HG02763 (cell line): ENCODE measurements around the gene TRIP10.
"Not testable (repeated sequence)": the region's sequence is repeated elsewhere in the genome, so short reads cannot be mapped to it uniquely, and the experiment has no call there.

Experiments
- ATAC-seq: cut with Tn5 transposase; IDR thresholded peaks from one replicate; pipeline ENCODE4 v1.9.1; 2021; ENCODE audit warnings: mild to moderate bottlenecking, moderate library complexity; ENCODE audit not compliant: unreplicated experiment

The TRIP10 gene

DNA sequence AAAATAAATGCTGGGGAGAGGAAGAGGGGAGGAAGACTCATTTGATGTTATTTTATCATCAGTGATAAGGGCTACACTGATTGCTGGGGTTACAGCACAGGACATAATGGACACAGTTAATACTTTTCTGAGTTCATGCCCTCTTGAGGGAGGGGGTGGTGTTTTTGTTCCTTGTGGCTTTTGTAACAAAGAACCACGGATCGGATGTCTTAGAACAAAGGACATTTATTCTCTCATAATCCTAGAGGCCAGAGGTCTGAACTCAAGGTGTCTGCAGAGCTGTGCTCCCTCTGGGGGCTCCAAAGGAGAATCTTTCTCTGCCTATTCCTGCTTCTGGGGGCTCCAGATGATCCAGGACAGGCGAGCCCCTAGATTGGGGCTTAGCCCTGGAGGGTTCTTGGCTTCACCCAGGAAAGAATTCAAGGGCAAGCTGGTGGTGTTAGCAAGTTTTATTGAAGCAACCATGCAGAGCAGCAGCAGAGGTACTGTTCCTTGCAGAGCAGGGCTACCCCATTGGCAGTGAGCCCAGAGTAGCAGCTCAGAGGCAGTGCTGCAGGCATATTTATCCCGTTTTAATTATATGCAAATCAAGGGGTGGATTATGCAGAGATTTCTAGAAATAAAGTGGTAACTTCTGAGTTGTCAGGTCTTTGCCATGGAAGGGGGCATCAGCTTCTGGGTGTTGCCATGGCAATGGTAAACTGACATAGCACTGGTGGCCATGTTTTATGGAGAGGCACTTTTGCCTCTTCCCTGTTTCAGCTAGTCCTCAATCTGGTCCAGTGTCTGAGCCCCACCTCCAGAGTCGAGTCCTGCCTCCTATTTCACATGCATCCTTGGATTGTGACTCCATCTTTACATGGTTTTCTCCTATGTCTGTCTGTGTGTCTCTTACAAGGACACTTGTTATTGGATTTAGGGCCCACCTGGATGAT lies 51.0 kb downstream of the TRIP10 start:
- no peak for ATAC-seq

DNA sequence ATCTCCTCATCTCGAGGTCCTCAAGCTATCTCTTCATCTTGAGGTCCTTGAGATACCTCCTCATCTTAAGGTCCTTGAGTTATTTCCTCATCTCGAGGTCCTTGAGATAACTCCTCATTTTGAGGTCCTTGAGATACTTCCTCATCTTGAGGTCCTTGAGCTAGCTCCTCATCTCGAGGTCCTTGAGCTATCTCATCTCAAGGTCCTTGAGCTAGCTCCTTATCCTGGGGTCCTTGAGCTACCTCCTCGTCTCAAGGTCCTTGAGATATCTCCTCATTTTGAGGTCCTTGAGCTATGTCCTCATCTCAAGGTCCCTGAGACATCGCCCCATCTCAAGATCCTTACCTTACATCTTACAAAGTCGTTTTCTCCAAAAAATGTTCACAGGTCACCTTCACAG lies 51.8 kb downstream of the TRIP10 start:
- no peak for ATAC-seq

DNA sequence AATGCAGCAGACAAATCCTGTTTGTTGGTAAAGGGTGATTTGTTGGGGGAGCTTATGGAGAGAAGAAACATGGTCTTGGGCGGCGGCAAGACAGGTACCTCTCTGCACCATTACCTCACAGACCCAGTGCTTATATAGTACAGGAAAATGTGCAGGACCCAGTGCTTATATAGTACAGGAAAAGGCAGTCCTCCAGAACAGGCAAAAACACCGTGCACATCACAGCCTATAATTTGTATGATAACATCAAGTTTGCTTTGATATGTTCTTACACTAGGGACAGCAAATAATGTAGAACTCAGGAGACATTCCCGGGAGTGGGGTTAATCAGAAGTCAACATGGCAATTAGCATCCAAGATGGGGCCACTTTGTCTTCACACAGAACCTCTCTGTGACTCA lies 53.9 kb downstream of the TRIP10 start:
- no peak for ATAC-seq

DNA sequence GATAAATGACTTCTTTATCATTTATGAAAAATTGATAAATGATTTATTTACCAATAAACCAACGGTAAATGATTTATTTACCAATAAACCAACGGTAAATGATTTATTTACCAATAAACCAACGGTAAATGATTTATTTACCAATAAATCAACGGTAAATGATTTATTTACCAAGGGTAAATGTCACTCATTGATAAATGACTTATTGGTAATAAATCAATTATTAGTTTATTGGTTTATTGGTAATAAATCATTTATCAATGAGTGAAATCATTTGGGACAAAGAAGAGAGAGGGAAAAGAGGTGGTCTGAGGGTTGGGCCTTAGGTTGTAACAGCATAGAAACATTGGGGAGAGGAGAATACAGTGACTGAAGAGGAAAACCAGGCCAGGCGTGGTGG lies 54.5 kb downstream of the TRIP10 start:
- no peak for ATAC-seq

DNA sequence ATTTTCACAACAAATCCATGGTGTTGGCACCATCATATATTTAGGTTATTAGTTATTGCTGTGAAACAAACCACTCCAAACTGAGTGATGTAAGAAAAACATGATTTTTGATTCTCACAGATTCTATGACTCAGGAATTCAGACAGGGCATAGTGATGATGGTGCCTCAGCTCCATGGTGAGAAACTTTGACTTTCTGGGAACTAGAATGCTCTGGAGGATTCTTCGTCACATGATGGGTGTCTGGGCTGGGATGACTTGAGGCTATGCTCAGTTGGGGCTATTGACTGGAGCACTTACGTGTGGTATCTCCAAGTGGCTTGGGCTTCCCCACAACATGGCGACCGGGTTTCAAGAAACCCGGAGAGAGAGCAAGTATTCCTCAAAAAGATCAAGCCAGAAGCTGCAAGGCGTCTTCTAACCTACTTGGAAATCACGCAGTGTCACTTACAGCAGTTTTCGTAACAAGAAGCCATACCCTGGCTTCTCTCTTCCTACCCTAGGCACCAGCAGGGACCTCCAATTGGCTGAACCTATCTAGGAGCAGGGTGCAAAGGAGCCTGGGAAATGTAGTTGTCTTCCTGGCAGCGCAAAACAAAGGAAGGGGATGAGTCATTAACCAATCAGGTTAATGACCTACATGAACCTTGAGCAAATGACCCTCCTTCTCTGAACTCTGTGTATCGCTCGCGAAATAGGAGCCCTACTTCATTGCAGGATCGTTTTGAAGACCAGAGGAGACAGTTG lies 55.4 kb downstream of the TRIP10 start:
- no peak for ATAC-seq

DNA sequence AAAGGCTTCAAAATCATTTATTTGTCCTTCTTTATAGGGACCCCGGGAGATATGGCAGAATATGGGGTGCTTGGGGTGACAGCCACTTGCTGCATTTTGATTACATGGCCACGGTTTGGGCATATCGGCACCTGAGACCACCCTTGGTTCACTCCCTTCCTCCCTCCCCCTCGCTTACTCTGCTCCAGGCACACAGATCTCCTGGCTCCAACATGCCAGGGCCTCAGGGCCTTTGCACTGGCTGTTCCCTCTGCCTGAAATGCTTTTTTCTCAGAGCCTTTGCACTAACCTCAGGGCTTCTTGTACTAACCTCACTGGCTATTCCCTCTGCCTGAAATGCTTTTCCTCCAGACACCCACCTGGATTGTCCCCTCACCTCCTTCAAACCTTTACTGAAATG lies 56.8 kb downstream of the TRIP10 start:
- no peak for ATAC-seq

DNA sequence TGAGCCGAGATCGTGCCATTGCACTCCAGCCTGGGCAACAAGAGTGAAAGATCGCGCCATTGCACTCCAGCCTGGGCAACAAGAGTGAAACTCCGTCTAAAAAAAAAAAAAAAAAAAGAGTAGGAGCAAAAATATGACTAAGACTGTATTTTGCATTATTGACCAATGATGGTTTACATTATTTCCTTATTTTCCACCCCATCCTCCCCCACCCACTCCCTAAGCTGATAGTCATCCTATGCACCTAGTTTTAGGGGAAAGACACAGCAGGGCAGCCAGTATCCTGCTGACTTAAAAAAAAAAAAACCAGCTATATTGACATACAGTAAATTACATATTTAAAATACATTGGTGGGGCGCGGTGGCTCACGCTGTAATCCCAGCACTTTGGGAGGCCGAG lies 58.2 kb downstream of the TRIP10 start:
- no peak for ATAC-seq

DNA sequence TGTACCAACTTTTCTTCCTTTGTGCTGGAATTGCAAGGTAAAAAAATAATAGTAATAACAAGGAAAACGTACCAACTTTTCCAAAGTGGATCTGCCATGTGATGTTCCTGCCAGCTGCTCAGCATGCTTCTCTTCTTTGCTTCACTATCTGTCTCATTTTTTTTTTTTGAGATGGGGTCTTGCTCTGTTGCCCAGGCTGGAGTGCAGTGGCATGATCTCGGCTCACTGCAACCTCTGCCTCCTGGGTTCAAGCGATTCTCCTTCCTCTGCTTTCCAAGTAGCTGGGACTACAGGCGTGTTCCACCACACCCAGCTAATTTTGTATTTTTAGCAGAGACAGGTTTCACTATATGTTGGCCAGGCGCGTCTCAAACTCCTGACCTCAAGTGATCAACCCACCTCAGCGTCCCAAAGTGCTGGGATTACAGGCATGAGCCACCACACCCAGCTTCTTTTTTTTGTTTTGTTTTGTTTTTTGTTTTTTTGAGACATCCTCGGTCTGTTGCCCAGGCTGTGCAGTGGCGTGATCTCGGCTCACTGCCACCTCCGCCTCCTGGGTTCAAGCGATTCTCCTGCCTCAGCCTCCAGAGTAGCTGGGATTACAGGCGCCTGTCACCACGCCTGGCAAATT lies 60.8 kb downstream of the TRIP10 start:
- ATAC-seq = not testable (repeated sequence)

DNA sequence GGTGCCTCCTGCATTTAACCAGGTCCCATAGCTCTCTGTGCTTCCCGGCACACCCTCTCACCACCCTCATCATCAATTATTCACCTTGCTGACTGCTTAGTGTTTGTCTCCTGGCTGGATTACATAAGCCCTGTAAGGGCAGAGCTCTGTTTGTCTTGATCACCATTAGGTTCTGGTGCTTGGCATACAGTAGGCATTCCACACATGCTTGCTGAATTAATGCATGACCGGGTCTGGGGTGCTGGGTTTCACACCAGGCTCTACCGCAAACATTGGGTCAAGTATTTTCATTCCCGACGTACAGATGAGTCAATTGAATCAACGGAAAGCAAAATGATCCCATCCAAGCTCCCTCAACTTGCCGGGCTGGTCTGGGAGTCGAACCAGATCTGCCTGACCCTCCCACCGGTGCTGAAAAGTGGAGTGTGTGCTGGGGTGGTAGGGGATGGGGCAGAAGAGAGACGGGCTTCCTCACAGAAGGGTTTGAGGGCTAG lies 61.6 kb downstream of the TRIP10 start:
- ATAC-seq = no peak
